ENCODE results near the gene AOPEP. TPM values are rescaled to one million over a fixed set of nuclear protein-coding genes. Genes with fewer than 3 reads are reported as not detected.

The AOPEP gene
- total RNA-seq, 1 donor from 2014 or later: 75.3 TPM

DNA sequence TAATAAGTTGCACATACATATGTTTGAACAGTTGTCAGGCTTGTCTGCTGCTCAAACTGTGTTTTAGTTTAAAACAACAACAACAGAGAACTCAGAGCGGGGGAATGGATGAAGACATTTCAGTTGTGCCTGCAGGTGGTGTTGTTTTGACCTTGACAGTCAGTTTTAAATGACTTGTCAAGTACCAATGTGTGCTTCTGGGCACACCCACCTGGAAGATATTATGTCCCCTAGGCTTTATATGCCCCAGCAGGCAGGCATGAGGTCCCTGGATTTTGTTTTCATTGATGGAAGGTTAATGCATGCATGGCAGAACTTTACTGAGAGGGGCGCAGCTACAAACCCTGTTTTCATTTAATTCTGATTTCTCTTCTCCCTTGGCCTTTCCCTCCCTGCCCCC lies 84.6 kb downstream of the AOPEP start:
- no peak overlapping the region for H3K4me3 ChIP-seq (ENCODE audit: insufficient read depth, low read depth, low read length)
- H3K27me3 ChIP-seq (ENCODE audit: insufficient read depth, low read length): no peaks in the 10 kb centered on the region
- Mint-ChIP-seq H3K9me3 (ENCODE audit: unreplicated experiment) (peaks cover 1% of the 10 kb centered on the region), H3K4me1 (ENCODE audit: low read depth, unreplicated experiment) (peaks cover 51% of the 10 kb centered on the region), H3K27ac (ENCODE audit: unreplicated experiment) (peak overlapping the region; percentile 47), H3K36me3 (ENCODE audit: low read depth, unreplicated experiment) (peaks cover 23% of the 10 kb centered on the region), H3K27me3 (ENCODE audit: low read depth, unreplicated experiment) (no peaks in the 10 kb centered on the region), H3K4me3 (ENCODE audit: unreplicated experiment) (no peak overlapping the region)
- H4K20me1 ChIP-seq (ENCODE audit: insufficient read depth, low read length): no peaks in the 10 kb centered on the region
- H3K9me3 ChIP-seq (ENCODE audit: insufficient read depth, low read depth, low read length): no peaks in the 10 kb centered on the region
- FAIRE-seq (no peak), DNase-seq (ENCODE audit: low read depth) (no peak)
- H2AFZ ChIP-seq (ENCODE audit: low read depth, low read length): no peak overlapping the region
- no peak overlapping the region for H3K4me2 ChIP-seq (ENCODE audit: low read length)
- peaks cover 19% of the 10 kb centered on the region for H3K4me1 ChIP-seq (ENCODE audit: insufficient read depth, low read length)
- no peaks in the 10 kb centered on the region for H3K36me3 ChIP-seq (ENCODE audit: insufficient read depth, low read length)
- H3K27ac ChIP-seq (ENCODE audit: low read depth, low read length): no peak overlapping the region
- no peaks in the 10 kb centered on the region for H3K79me2 ChIP-seq (ENCODE audit: insufficient read depth, low read length)
- no peak overlapping the region for H3K9ac ChIP-seq (ENCODE audit: low read length)
- TF ChIP-seq EZH2 (IDR thresholded peaks at IDR 0.05; ENCODE audit: insufficient read depth, low read length): no peak
- TF ChIP-seq, protein P1, sequence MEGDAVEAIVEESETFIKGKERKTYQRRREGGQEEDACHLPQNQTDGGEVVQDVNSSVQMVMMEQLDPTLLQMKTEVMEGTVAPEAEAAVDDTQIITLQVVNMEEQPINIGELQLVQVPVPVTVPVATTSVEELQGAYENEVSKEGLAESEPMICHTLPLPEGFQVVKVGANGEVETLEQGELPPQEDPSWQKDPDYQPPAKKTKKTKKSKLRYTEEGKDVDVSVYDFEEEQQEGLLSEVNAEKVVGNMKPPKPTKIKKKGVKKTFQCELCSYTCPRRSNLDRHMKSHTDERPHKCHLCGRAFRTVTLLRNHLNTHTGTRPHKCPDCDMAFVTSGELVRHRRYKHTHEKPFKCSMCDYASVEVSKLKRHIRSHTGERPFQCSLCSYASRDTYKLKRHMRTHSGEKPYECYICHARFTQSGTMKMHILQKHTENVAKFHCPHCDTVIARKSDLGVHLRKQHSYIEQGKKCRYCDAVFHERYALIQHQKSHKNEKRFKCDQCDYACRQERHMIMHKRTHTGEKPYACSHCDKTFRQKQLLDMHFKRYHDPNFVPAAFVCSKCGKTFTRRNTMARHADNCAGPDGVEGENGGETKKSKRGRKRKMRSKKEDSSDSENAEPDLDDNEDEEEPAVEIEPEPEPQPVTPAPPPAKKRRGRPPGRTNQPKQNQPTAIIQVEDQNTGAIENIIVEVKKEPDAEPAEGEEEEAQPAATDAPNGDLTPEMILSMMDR (IDR thresholded peaks at IDR 0.05; ENCODE audit: insufficient read depth, low read depth, low read length): no peak

DNA sequence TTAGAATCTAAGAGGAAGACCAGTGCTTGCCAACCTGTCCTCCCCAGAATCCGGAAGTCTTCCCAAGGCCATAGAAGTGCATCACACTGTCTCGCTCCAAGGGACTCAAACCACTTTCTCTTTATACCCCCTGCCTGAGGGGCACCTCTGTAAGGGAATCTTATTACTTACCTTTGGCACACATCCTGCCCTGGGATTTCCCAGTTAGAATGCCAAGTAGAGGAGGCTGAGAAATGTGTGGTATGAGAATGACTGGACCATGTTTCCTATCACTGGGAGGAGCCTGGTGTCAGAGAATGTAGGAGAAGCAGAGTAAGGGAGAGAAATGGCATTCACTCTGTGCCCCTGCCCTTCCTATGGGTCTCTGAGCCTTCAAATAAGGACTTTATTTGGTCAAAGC lies 85.8 kb downstream of the AOPEP start:
- H3K4me2 ChIP-seq (ENCODE audit: low read length): peak overlapping the region; percentile 9
- H3K9me3 ChIP-seq (ENCODE audit: insufficient read depth, low read depth, low read length): no peaks in the 10 kb centered on the region
- Mint-ChIP-seq H3K27ac (ENCODE audit: unreplicated experiment) (peak overlapping the region; percentile 10), H3K9me3 (ENCODE audit: unreplicated experiment) (no peaks in the 10 kb centered on the region), H3K27me3 (ENCODE audit: low read depth, unreplicated experiment) (no peaks in the 10 kb centered on the region), H3K36me3 (ENCODE audit: low read depth, unreplicated experiment) (peaks cover 20% of the 10 kb centered on the region), H3K4me1 (ENCODE audit: low read depth, unreplicated experiment) (peaks cover 39% of the 10 kb centered on the region), H3K4me3 (ENCODE audit: unreplicated experiment) (no peak overlapping the region)
- H3K4me3 ChIP-seq (ENCODE audit: insufficient read depth, low read depth, low read length): no peak overlapping the region
- no peaks in the 10 kb centered on the region for H3K27me3 ChIP-seq (ENCODE audit: insufficient read depth, low read length)
- peaks cover 18% of the 10 kb centered on the region for H3K4me1 ChIP-seq (ENCODE audit: insufficient read depth, low read length)
- no peaks in the 10 kb centered on the region for H4K20me1 ChIP-seq (ENCODE audit: insufficient read depth, low read length)
- DNase-seq (ENCODE audit: low read depth) (peak; percentile 88), FAIRE-seq (no peak)
- H3K27ac ChIP-seq (ENCODE audit: low read depth, low read length): peak overlapping the region; percentile 27
- TF ChIP-seq EZH2 (IDR thresholded peaks at IDR 0.05; ENCODE audit: insufficient read depth, low read length): no peak
- TF ChIP-seq, protein P1 (IDR thresholded peaks at IDR 0.05; ENCODE audit: insufficient read depth, low read depth, low read length): no peak
- H3K36me3 ChIP-seq (ENCODE audit: insufficient read depth, low read length): no peaks in the 10 kb centered on the region
- H3K9ac ChIP-seq (ENCODE audit: low read length): peak overlapping the region; percentile 10
- no peak overlapping the region for H2AFZ ChIP-seq (ENCODE audit: low read depth, low read length)
- H3K79me2 ChIP-seq (ENCODE audit: insufficient read depth, low read length): no peaks in the 10 kb centered on the region

DNA sequence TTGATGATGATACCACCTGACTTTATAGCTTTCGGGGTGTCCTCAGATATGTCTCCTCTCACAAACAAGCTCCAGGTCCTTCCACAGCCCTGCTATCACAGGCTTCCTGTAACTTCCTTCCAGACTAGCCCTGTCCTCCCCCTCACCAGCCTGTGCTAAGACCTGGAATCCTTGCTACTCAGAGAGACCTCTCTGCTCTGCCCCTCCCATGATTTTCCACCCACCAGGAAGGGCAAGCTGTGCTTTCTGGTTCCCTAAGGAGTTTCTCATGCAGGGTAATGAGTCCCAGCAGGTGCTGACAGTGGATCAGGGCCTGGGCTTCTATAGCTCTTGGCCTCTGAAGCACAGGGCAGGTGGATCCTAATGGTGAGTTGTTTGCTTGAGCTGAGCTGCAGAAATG lies 86.9 kb downstream of the AOPEP start:
- no peak overlapping the region for H3K4me3 Mint-ChIP-seq (ENCODE audit: unreplicated experiment)
- H3K27me3 Mint-ChIP-seq (ENCODE audit: low read depth, unreplicated experiment): no peaks in the 10 kb centered on the region
- Histone ChIP-seq H4K20me1 (ENCODE audit: insufficient read depth, low read length) (no peaks in the 10 kb centered on the region), H3K4me1 (ENCODE audit: insufficient read depth, low read length) (peaks cover 27% of the 10 kb centered on the region), H3K9ac (ENCODE audit: low read length) (no peak overlapping the region), H3K36me3 (ENCODE audit: insufficient read depth, low read length) (no peaks in the 10 kb centered on the region), H3K9me3 (ENCODE audit: insufficient read depth, low read depth, low read length) (no peaks in the 10 kb centered on the region), H2AFZ (ENCODE audit: low read depth, low read length) (no peak overlapping the region), H3K27ac (ENCODE audit: low read depth, low read length) (no peak overlapping the region), H3K79me2 (ENCODE audit: insufficient read depth, low read length) (no peaks in the 10 kb centered on the region), H3K4me2 (ENCODE audit: low read length) (no peak overlapping the region), H3K27me3 (ENCODE audit: insufficient read depth, low read length) (no peaks in the 10 kb centered on the region), H3K4me3 (ENCODE audit: insufficient read depth, low read depth, low read length) (no peak overlapping the region)
- H3K36me3 Mint-ChIP-seq (ENCODE audit: low read depth, unreplicated experiment): peaks cover 27% of the 10 kb centered on the region
- FAIRE-seq (no peak), DNase-seq (ENCODE audit: low read depth) (peak; percentile 36)
- no peaks in the 10 kb centered on the region for H3K9me3 Mint-ChIP-seq (ENCODE audit: unreplicated experiment)
- peaks cover 36% of the 10 kb centered on the region for H3K4me1 Mint-ChIP-seq (ENCODE audit: low read depth, unreplicated experiment)
- peak overlapping the region; percentile 10 for H3K27ac Mint-ChIP-seq (ENCODE audit: unreplicated experiment)
- no peak for TF ChIP-seq EZH2 (IDR thresholded peaks at IDR 0.05; ENCODE audit: insufficient read depth, low read length)
- TF ChIP-seq, protein P1 (IDR thresholded peaks at IDR 0.05; ENCODE audit: insufficient read depth, low read depth, low read length): no peak

Measured in astrocyte (in vitro differentiated cells and primary cell).